ENCODE results near the gene RBM42. TPM values are rescaled to one million over a fixed set of nuclear protein-coding genes. Genes with fewer than 3 reads are reported as not detected.

Gene RBM42
- polyA plus RNA-seq, 3 donors from 2014 or later: 51.4 to 91.8 (median 72.7) TPM

DNA sequence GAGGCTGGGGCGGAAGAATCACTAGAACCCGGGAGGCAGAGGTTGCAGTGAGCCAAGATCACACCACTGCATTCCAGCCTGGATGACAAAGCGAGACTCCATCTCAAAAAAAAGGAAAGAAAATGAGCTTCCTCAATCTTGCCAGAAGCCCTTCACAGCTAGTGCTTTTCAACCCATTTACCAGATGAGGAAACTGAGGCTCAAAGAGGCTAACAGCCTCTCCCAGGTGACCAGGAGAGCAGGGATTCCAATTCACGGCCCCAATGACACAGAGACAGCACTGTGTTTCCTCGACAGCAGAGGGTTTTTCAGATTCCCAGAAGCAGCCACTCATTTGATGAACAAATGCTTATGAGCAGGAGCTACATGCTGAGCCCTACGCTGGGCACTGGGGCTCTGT, 40.7 kb downstream of the RBM42 start:
- no peak for DNase-seq
- Mint-ChIP-seq H3K9me3 (peaks cover 0 to 2% (median 0%) of the 10 kb centered on the region in 6 donors), H3K27me3 (ENCODE audit: low read depth in 3 of 3) (peaks cover 5 to 14% (median 11%) of the 10 kb centered on the region in 3 donors), H3K27ac (no peak overlapping the region), H3K4me1 (peaks cover 6 to 8% of the 10 kb centered on the region in 2 donors), H3K36me3 (no peaks in the 10 kb centered on the region), H3K4me3 (peak overlapping the region in 1 of 5 donors; percentile 58)

DNA sequence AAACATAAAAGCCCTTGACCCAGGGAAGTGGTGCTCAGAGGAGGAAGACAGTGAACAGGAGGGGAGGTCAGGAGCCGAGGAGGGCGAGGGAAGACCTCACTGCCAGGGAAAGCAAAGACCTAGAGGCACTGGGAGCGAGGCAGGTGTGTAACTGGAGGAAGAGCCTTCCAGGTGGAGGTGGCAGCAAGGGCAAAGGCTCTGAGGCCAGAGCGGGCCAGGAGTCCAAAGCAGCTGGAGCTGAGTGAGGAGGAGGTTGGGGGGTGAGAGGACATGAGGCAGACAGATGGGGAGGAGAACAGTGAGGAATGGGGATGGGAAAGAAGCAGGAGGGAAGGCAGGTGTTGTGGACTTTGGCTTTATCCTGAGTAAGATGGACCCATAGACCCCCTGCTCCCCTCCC, 41.1 kb downstream of the RBM42 start:
- no peak for DNase-seq
- Mint-ChIP-seq H3K27ac (no peak overlapping the region), H3K4me3 (peak overlapping the region in 1 of 5 donors; percentile 58), H3K4me1 (peaks cover 6 to 8% of the 10 kb centered on the region in 2 donors), H3K36me3 (no peaks in the 10 kb centered on the region), H3K9me3 (peaks cover 0 to 2% (median 0%) of the 10 kb centered on the region in 6 donors), H3K27me3 (ENCODE audit: low read depth in 3 of 3) (peaks cover 5 to 14% (median 11%) of the 10 kb centered on the region in 3 donors)

DNA sequence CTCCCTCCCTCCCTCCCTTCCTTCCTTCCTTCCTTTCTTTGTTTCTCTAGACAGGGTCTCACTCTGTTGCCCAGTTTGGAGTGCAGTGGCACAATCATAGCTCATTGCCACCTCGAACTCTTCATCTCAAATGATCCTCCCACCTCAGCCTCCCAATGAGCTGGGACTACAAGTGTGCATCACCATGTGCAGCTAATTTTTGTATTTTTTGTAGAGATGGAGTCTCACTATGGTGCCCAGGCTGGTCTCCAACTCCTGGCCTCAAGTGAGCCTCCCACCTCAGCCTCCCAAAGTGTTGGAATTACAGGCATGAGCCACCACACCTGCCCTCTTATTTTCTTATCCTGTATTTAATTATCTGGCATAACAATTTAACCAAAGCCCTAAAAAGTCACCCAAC, 41.9 kb downstream of the RBM42 start:
- no peak for DNase-seq
- Mint-ChIP-seq H3K27ac (no peak overlapping the region), H3K4me3 (no peak overlapping the region), H3K27me3 (ENCODE audit: low read depth in 3 of 3) (peaks cover 5 to 14% (median 11%) of the 10 kb centered on the region in 3 donors), H3K36me3 (no peaks in the 10 kb centered on the region), H3K9me3 (peaks cover 0 to 2% (median 0%) of the 10 kb centered on the region in 6 donors), H3K4me1 (peaks cover 6 to 8% of the 10 kb centered on the region in 2 donors)

DNA sequence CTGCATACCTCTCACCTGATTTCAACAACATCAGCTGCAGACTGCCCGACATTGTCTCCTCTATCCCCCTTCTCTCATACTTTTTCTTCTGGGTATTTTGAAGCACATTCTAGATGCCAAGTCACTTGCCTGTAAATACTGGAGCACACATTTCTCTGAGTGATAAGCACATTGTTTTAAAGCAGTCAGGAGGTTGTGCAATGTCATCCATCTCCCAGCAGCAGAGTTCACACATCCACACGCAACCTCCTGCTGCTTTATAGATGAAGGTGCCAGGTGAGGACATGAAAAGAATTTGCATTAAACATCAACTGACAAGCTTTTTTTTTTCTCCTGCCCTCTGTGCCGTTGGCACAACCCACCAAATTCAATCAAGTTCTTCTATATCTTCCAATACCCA, 43.0 kb downstream of the RBM42 start:
- H3K36me3 Mint-ChIP-seq: no peaks in the 10 kb centered on the region
- H3K4me3 Mint-ChIP-seq: no peak overlapping the region
- no peak overlapping the region for H3K27ac Mint-ChIP-seq
- H3K9me3 Mint-ChIP-seq: peaks cover 0 to 2% (median 0%) of the 10 kb centered on the region in 6 donors
- no peak for DNase-seq
- peaks cover 6 to 8% of the 10 kb centered on the region in 2 donors for H3K4me1 Mint-ChIP-seq
- H3K27me3 Mint-ChIP-seq (ENCODE audit: low read depth in 3 of 3): peaks cover 5 to 14% (median 11%) of the 10 kb centered on the region in 3 donors

DNA sequence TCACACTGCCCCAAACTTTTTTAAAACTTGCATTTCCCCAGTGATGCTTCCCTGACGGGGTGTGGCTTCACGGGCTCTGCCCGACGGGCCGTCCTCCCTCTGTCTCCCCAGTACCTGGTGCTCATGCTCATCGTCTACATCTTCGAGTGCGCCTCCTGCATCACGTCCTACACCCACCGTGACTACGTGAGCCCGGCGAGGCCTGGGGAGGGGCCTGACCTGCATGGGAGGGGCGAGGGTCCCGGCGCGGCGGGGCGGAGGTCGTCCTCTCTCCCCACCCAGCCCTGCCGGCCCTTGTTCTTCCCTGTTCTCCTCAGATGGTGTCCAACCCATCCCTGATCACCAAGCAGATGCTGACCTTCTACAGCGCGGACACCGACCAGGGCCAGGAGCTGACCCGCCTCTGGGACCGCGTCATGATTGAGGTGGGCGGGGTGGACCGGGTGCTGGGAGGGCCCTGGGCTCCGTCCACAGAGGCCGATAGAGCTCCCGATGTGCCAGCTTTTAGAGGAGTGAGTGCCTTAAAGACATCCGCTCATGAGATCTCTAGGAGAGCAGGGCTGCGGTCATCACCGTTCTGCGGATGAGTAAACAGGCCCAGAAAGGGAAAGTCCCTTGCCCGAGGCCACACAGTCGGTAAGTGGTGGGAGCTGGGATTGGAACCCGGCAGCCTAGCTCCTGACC, 44.4 kb downstream of the RBM42 start:
- H3K27ac Mint-ChIP-seq: no peak overlapping the region
- peak overlapping the region; percentile 61 to 75 (median 74) for H3K4me3 Mint-ChIP-seq
- peaks cover 6 to 8% of the 10 kb centered on the region in 2 donors for H3K4me1 Mint-ChIP-seq
- peaks cover 5 to 16% (median 11%) of the 10 kb centered on the region in 3 donors for H3K27me3 Mint-ChIP-seq (ENCODE audit: low read depth in 3 of 3)
- no peaks in the 10 kb centered on the region for H3K36me3 Mint-ChIP-seq
- H3K9me3 Mint-ChIP-seq: peaks cover 0 to 2% (median 0%) of the 10 kb centered on the region in 6 donors
- peak in 1 of 3 donors; percentile 14 for DNase-seq

DNA sequence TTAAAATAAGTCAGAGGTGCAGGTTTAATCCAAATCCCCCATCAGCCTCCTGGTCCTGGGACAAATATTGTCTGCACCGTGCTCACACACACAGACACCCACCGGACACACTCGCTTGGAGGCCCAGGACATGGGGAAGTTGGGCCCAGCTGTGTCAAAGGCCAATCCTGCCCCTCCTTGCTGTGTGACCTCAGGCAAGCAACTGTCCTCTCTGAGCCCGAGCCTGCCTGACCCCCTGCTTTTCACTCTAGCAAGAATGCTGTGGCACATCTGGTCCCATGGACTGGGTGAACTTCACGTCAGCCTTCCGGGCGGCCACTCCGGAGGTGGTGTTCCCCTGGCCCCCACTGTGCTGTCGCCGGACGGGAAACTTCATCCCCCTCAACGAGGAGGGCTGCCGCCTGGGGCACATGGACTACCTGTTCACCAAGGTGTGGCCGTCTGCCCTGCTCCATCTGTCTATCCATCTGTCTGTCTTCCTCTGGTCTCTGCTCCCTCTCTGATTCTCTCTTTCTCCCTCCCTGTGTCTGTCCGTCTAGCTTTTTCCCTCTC, 46.8 kb downstream of the RBM42 start:
- Mint-ChIP-seq H3K4me1 (peaks cover 6 to 8% of the 10 kb centered on the region in 2 donors), H3K27me3 (ENCODE audit: low read depth in 3 of 3) (peaks cover 5 to 14% (median 11%) of the 10 kb centered on the region in 3 donors), H3K9me3 (no peaks in the 10 kb centered on the region), H3K27ac (no peak overlapping the region), H3K36me3 (no peaks in the 10 kb centered on the region), H3K4me3 (no peak overlapping the region)
- no peak for DNase-seq

Other genes with a start within 250 kb of the RBM42 start
- 1 to 10 TPM in 1 of 3 donors, under 1 TPM in 2; 0.12 to 1.6 (median 0.15) TPM for gene FFAR2, start 180.8 kb upstream of the RBM42 start, polyA plus RNA-seq
- gene KRTDAP, start 138.6 kb upstream of the RBM42 start, polyA plus RNA-seq: not detected
- gene DMKN, start 115.4 kb upstream of the RBM42 start, polyA plus RNA-seq: 10 to 100 TPM in 2 of 3 donors, 1 to 10 TPM in 1; 5.0 to 24.5 (median 20.3) TPM
- gene SBSN, start 100.7 kb upstream of the RBM42 start, polyA plus RNA-seq: not detected
- not detected for gene GAPDHS, start 95.6 kb upstream of the RBM42 start, polyA plus RNA-seq
- gene TMEM147, start 83.4 kb upstream of the RBM42 start, polyA plus RNA-seq: 100 to 1,000 TPM; 117 to 184 (median 151) TPM
- gene ATP4A, start 65.4 kb upstream of the RBM42 start, polyA plus RNA-seq: not detected
- gene PMIS2, start 42.9 kb upstream of the RBM42 start, polyA plus RNA-seq: not detected
- gene HAUS5, start 16.3 kb upstream of the RBM42 start, polyA plus RNA-seq: 1 to 10 TPM in 2 of 3 donors, under 1 TPM in 1; 0.98 to 7.5 (median 6.0) TPM
- under 1 TPM; 0.55 to 0.79 (median 0.68) TPM for gene ETV2, start 12.7 kb downstream of the RBM42 start, polyA plus RNA-seq
- gene COX6B1, start 19.3 kb downstream of the RBM42 start, polyA plus RNA-seq: 1,000 to 10,000 TPM in 1 of 3 donors, 100 to 1,000 TPM in 2; 711 to 1,050 (median 736) TPM
- gene UPK1A, start 37.5 kb downstream of the RBM42 start, polyA plus RNA-seq: not detected
- gene ZBTB32, start 75.5 kb downstream of the RBM42 start, polyA plus RNA-seq: not detected
- gene KMT2B, start 89.0 kb downstream of the RBM42 start, polyA plus RNA-seq: 1 to 10 TPM in 1 of 3 donors, under 1 TPM in 1, not detected in 1; 0.30 to 1.8 TPM
- gene IGFLR1, start 113.4 kb downstream of the RBM42 start, polyA plus RNA-seq: 100 to 1,000 TPM in 2 of 3 donors, 10 to 100 TPM in 1; 94.6 to 116 (median 109) TPM
- 10 to 100 TPM; 11.8 to 21.4 (median 15.8) TPM for gene U2AF1L4, start 116.4 kb downstream of the RBM42 start, polyA plus RNA-seq
- gene PSENEN, start 116.6 kb downstream of the RBM42 start, polyA plus RNA-seq: 100 to 1,000 TPM; 127 to 149 (median 129) TPM
- gene LIN37, start 119.5 kb downstream of the RBM42 start, polyA plus RNA-seq: 10 to 100 TPM in 2 of 3 donors, 1 to 10 TPM in 1; 9.7 to 15.2 (median 12.6) TPM
- not detected for gene HSPB6, start 128.0 kb downstream of the RBM42 start, polyA plus RNA-seq
- gene PROSER3, start 129.1 kb downstream of the RBM42 start, polyA plus RNA-seq: 1 to 10 TPM; 1.2 to 7.8 (median 2.2) TPM
- gene ARHGAP33, start 146.5 kb downstream of the RBM42 start, polyA plus RNA-seq: under 1 TPM in 1 of 3 donors, not detected in 2; 0.37 TPM
- not detected for gene PRODH2, start 183.8 kb downstream of the RBM42 start, polyA plus RNA-seq
- not detected for gene NPHS1, start 223.5 kb downstream of the RBM42 start, polyA plus RNA-seq
- gene KIRREL2, start 227.9 kb downstream of the RBM42 start, polyA plus RNA-seq: under 1 TPM in 1 of 3 donors, not detected in 2; 0.19 TPM
- under 1 TPM in 1 of 3 donors, not detected in 2; 0.72 TPM for gene APLP1, start 239.5 kb downstream of the RBM42 start, polyA plus RNA-seq